H1 (cell line): ENCODE measurements around the gene TIMM10. TPM values are rescaled to one million over a fixed set of nuclear protein-coding genes. Genes with fewer than 3 reads are reported as not detected.

Experiments
- ASH2L ChIP-seq: fragments of 200-600, 300-600 bp; sonication (generic); IDR thresholded peaks from one replicate; pipeline ENCODE4 v1.7.1; 2017; ENCODE audit warnings: low read length
- KDM4A ChIP-seq: IDR thresholded peaks from one replicate; pipeline ENCODE4 v1.7.1; 2012; ENCODE audit warnings: low read depth, mild to moderate bottlenecking, moderate library complexity, low read length, inconsistent platforms; ENCODE audit not compliant: severe bottlenecking
- KDM5A ChIP-seq: fragments of 200-600 bp; IDR thresholded peaks from 2 replicates; pipeline ENCODE4 v1.7.1; 2012; ENCODE audit warnings: mild to moderate bottlenecking, low read length, inconsistent platforms, mixed read lengths
- RAD21 ChIP-seq, 2 experiments: IDR thresholded peaks in 1 of 2; conservative IDR thresholded peaks in 1 of 2; 2 replicates each; pipeline ENCODE4 v1.6.1; 2011; ENCODE audit warnings: low read depth in 2 of 2, low read length in 2 of 2, improper control_type of control experiment in 1 of 2, inconsistent platforms in 1 of 2, mild to moderate bottlenecking in 1 of 2, moderate library complexity in 1 of 2
- RXRA ChIP-seq: IDR thresholded peaks from 2 replicates; pipeline ENCODE4 v1.6.1; 2011; ENCODE audit warnings: low read depth, mild to moderate bottlenecking, low read length, moderate library complexity; ENCODE audit not compliant: insufficient read depth
- SIN3A ChIP-seq, 2 experiments: IDR thresholded peaks in 1 of 2; conservative IDR thresholded peaks in 1 of 2; 2 replicates each; pipeline ENCODE4 v1.6.1; 2011 to 2012; ENCODE audit warnings: low read length in 2 of 2, improper control_type of control experiment in 1 of 2, low read depth in 1 of 2, mild to moderate bottlenecking in 1 of 2
- SUZ12 ChIP-seq: fragments of 200-600 bp; sonication (generic); IDR thresholded peaks from 2 replicates; pipeline ENCODE4 v1.6.1; 2012; ENCODE audit warnings: mild to moderate bottlenecking, inconsistent platforms, low read length, moderate library complexity, mixed read lengths
- ZNF274 ChIP-seq: IDR thresholded peaks from 2 replicates; pipeline ENCODE4 v1.7.0; 2012; ENCODE audit warnings: low read length, borderline replicate concordance; ENCODE audit errors: extremely low read depth
- polyA plus RNA-seq, 7 experiments: library from polyadenylated mRNA; depleted of rRNA in 3 of 7; stranded (reverse) in 5 of 7; unstranded in 2 of 7; fragments of >200 nt in 5 of 7; fragments of 200-250 nt in 2 of 7; gene quantifications; 1 replicate in 5 of 7; 2 replicates in 1 of 7; 4 replicates in 1 of 7; pipeline versions ENCODE4 v1.2.1 to v1.2.3, GENCODE V29; 2011 to 2013; ENCODE audit warnings: missing spikeins in 2 of 7, mixed read lengths in 2 of 7
- total RNA-seq: library from RNA; stranded (reverse); fragmentation: NEBNext Ultra II Directional; extraction: Animal tissue kit (Norgen Biotek cat#: 25700); gene quantifications from 2 replicates; pipeline ENCODE4 v1.2.1, GENCODE V29; 2021
- TF ChIP-seq, protein P1 (sequence below): fragments of 300-600 bp; sonication (generic); IDR thresholded peaks from 2 replicates; pipeline ENCODE4 v1.7.1; 2012; ENCODE audit warnings: low read length, moderate library complexity, mild to moderate bottlenecking, inconsistent platforms; ENCODE audit not compliant: insufficient replicate concordance

The TIMM10 gene
- total and polyA plus RNA-seq, 2 of the 8 experiments (the other 6 are each of a cell fraction or from before 2014, with no cell fraction given): 117 to 227 TPM

DNA sequence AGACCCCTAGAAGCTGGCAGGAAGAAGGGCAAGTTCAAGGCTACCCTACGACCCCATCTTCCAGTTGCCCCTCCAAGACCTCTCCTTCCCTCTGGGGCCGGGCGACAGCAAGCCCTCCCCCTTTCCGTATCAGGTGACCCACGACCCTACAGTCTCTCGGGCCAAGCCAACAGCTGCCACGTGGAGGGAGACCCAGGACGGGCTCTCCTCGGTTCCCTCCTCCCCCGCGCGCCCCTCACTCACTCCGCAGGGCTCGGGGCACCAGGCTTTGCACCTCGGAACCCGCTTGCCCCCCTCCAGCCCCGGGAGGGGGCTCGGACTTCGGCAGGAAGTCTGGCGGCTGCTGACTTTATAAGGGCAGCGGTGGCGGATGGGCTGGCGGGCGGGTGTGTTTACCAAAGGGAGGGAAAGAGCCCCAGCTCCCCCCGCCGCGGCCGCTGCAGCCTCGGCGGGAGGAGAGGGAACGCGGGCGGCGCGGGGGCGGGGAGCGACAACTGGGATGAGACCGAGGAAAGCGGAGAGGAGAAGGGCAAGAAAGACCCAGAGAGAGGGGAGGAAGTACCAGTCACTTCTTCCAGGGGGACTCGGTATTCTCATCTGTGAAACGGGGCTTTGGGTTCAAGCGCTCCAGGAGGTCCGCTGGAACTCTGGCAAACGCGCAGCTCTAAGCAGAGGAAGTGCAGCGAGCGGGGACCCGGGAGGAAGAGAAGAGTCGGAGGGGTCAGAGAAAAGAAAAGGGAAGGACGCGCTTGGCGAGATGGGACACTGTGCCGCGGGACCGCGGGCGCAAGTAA is 15.8 kb downstream of the TIMM10 start (continued):
- TF ChIP-seq, protein P1, sequence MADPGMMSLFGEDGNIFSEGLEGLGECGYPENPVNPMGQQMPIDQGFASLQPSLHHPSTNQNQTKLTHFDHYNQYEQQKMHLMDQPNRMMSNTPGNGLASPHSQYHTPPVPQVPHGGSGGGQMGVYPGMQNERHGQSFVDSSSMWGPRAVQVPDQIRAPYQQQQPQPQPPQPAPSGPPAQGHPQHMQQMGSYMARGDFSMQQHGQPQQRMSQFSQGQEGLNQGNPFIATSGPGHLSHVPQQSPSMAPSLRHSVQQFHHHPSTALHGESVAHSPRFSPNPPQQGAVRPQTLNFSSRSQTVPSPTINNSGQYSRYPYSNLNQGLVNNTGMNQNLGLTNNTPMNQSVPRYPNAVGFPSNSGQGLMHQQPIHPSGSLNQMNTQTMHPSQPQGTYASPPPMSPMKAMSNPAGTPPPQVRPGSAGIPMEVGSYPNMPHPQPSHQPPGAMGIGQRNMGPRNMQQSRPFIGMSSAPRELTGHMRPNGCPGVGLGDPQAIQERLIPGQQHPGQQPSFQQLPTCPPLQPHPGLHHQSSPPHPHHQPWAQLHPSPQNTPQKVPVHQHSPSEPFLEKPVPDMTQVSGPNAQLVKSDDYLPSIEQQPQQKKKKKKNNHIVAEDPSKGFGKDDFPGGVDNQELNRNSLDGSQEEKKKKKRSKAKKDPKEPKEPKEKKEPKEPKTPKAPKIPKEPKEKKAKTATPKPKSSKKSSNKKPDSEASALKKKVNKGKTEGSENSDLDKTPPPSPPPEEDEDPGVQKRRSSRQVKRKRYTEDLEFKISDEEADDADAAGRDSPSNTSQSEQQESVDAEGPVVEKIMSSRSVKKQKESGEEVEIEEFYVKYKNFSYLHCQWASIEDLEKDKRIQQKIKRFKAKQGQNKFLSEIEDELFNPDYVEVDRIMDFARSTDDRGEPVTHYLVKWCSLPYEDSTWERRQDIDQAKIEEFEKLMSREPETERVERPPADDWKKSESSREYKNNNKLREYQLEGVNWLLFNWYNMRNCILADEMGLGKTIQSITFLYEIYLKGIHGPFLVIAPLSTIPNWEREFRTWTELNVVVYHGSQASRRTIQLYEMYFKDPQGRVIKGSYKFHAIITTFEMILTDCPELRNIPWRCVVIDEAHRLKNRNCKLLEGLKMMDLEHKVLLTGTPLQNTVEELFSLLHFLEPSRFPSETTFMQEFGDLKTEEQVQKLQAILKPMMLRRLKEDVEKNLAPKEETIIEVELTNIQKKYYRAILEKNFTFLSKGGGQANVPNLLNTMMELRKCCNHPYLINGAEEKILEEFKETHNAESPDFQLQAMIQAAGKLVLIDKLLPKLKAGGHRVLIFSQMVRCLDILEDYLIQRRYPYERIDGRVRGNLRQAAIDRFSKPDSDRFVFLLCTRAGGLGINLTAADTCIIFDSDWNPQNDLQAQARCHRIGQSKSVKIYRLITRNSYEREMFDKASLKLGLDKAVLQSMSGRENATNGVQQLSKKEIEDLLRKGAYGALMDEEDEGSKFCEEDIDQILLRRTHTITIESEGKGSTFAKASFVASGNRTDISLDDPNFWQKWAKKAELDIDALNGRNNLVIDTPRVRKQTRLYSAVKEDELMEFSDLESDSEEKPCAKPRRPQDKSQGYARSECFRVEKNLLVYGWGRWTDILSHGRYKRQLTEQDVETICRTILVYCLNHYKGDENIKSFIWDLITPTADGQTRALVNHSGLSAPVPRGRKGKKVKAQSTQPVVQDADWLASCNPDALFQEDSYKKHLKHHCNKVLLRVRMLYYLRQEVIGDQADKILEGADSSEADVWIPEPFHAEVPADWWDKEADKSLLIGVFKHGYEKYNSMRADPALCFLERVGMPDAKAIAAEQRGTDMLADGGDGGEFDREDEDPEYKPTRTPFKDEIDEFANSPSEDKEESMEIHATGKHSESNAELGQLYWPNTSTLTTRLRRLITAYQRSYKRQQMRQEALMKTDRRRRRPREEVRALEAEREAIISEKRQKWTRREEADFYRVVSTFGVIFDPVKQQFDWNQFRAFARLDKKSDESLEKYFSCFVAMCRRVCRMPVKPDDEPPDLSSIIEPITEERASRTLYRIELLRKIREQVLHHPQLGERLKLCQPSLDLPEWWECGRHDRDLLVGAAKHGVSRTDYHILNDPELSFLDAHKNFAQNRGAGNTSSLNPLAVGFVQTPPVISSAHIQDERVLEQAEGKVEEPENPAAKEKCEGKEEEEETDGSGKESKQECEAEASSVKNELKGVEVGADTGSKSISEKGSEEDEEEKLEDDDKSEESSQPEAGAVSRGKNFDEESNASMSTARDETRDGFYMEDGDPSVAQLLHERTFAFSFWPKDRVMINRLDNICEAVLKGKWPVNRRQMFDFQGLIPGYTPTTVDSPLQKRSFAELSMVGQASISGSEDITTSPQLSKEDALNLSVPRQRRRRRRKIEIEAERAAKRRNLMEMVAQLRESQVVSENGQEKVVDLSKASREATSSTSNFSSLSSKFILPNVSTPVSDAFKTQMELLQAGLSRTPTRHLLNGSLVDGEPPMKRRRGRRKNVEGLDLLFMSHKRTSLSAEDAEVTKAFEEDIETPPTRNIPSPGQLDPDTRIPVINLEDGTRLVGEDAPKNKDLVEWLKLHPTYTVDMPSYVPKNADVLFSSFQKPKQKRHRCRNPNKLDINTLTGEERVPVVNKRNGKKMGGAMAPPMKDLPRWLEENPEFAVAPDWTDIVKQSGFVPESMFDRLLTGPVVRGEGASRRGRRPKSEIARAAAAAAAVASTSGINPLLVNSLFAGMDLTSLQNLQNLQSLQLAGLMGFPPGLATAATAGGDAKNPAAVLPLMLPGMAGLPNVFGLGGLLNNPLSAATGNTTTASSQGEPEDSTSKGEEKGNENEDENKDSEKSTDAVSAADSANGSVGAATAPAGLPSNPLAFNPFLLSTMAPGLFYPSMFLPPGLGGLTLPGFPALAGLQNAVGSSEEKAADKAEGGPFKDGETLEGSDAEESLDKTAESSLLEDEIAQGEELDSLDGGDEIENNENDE: no peak
- TF ChIP-seq KDM4A (peak; percentile 80), SUZ12 (no peak; the same call in 1 of the 2 replicates), ZNF274 (no peak), KDM5A (no peak), RAD21 (IDR thresholded peaks at IDR 0.05 in 1 of 2, conservative IDR thresholded peaks at IDR 0.05 in 1 of 2; ENCODE audit: low read depth in 2 of 2, low read length in 2 of 2) (no peak), RXRA (no peak), SIN3A (conservative IDR thresholded peaks at IDR 0.05 in 1 of 2, IDR thresholded peaks at IDR 0.05 in 1 of 2; ENCODE audit: low read depth in 1 of 2, low read length in 2 of 2) (no peak; a peak in 1 of 4 replicates), ASH2L (peak; percentile 54)
